ENCODE results near the gene RRAGD. TPM values are rescaled to one million over a fixed set of nuclear protein-coding genes. Genes with fewer than 3 reads are reported as not detected.

The RRAGD gene
- total and polyA plus RNA-seq, 2 of the 8 experiments (the other 6 are each of a cell fraction or from before 2014, with no cell fraction given): 7.2 to 30.8 TPM

DNA sequence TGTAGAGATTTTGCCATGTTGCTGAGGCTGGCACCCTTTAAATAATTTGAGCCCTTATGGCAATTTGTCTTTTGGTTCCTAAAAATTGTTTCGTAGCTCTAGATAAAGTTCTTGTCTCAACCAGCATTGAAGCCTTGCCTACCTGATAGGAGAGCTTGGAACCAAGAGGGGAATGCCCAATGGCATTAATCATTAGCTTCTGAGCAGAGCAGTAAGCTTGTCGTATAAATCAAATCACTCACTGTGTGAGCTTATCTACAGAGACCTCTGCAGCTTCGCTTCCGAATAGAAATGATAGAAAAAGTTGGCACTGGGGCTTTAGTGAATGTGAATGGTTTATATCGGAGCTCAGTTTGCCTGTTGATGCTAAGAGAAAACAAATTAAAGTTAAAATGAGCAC, 31.6 kb upstream of the RRAGD start:
- no peak overlapping the region for H2BK20ac ChIP-seq (ENCODE audit: low read length)
- ChIA-PET POLR2A (ENCODE audit: partially characterized antibody) (no interaction called here), CTCF (ENCODE audit: partially characterized antibody) (interaction anchor here (0.8 to 1.9 kb wide), 5 partner anchors 9 to 166 kb away, joined by 3 to 7 read pairs (median 4); partner anchors contain the start of gene ANKRD6)
- H2BK15ac ChIP-seq (ENCODE audit: low read length): no peak overlapping the region
- H3K23ac ChIP-seq (ENCODE audit: insufficient read length): no peak overlapping the region
- H3K9me3 ChIP-seq (ENCODE audit: insufficient read depth in 2 of 2, low read depth in 1 of 2, low read length in 1 of 2): no peaks in the 10 kb centered on the region; a peak in 1 of 4 replicates
- H3K79me1 ChIP-seq (ENCODE audit: low read depth, low read length): no peaks in the 10 kb centered on the region
- no peak for FAIRE-seq
- H3K27me3 ChIP-seq (replicated peaks in 1 of 4; ENCODE audit: control insufficient read depth in 3 of 4, extremely low read depth in 1 of 4, insufficient read depth in 3 of 4, low read length in 3 of 4): peaks cover 0 to 6% (median 0%) of the 10 kb centered on the region in 4 experiments; a peak in 1 of 7 replicates
- H3K4ac ChIP-seq (replicated peaks; ENCODE audit: insufficient read length, low read depth, low read length): no peak overlapping the region
- no peak overlapping the region for H2BK120ac ChIP-seq (replicated peaks; ENCODE audit: low read depth, low read length)
- no peak overlapping the region for H3K56ac ChIP-seq (replicated peaks; ENCODE audit: insufficient read length, low read depth, low read length)
- H2AFZ ChIP-seq (ENCODE audit: low read length): no peak overlapping the region
- H3K79me2 ChIP-seq (ENCODE audit: control insufficient read depth in 1 of 2, insufficient read depth in 2 of 2, low read length in 2 of 2): no peaks in the 10 kb centered on the region
- no peaks in the 10 kb centered on the region; the same call in 1 of the 2 replicates for H3K23me2 ChIP-seq (ENCODE audit: low read depth, low read length)
- H3K4me2 ChIP-seq (ENCODE audit: insufficient read depth in 1 of 2, low read depth in 2 of 2, low read length in 2 of 2): no peak overlapping the region
- H3K9ac ChIP-seq (replicated peaks in 1 of 4; ENCODE audit: extremely low read depth in 1 of 4, low read depth in 3 of 4, low read length in 3 of 4): no peak overlapping the region
- H3K14ac ChIP-seq (ENCODE audit: insufficient read length): no peak overlapping the region
- no peak overlapping the region for H4K91ac ChIP-seq (replicated peaks; ENCODE audit: insufficient read length, low read length)
- H3K27ac ChIP-seq (ENCODE audit: low read depth, low read length): no peak overlapping the region
- no peak overlapping the region for H3K18ac ChIP-seq (ENCODE audit: extremely low read depth, low read length)
- H4K20me1 ChIP-seq (replicated peaks in 1 of 2; ENCODE audit: control insufficient read depth in 1 of 2, insufficient read depth in 2 of 2, low read length in 2 of 2): no peaks in the 10 kb centered on the region
- 92% methylated on average over 5 of the region's 5 CpGs; no CpG with 5 or more reads in 1 of the 2 experiments for WGBS, 2 experiments (ENCODE audit: extremely low coverage in 1 of 2, insufficient coverage in 1 of 2, insufficient read length in 1 of 2, insufficient replicate concordance in 2 of 2, low coverage in 1 of 2, low lambda C conversion rate in 2 of 2, missing lambda C conversion rate in 1 of 2)
- no peaks in the 10 kb centered on the region for H3K4me1 ChIP-seq (replicated peaks in 1 of 4; ENCODE audit: control insufficient read depth in 3 of 4, insufficient read depth in 4 of 4, low read length in 3 of 4)
- H3K36me3 ChIP-seq (ENCODE audit: control insufficient read depth in 2 of 4, insufficient read depth in 4 of 4, low read length in 3 of 4): no peaks in the 10 kb centered on the region
- no peak overlapping the region for H2AK5ac ChIP-seq (ENCODE audit: low read depth, low read length)
- H3K4me3 ChIP-seq (ENCODE audit: extremely low read depth in 1 of 4, insufficient read depth in 2 of 4, low read depth in 3 of 4, low read length in 4 of 4): no peak overlapping the region
- H2BK12ac ChIP-seq (ENCODE audit: low read depth, low read length): no peak overlapping the region
- H4K8ac ChIP-seq (ENCODE audit: extremely low read depth, insufficient read depth, low read length): no peak overlapping the region
- H2BK5ac ChIP-seq (ENCODE audit: low read depth, low read length): no peak overlapping the region
- no peak for DNase-seq (ENCODE audit: low read depth in 1 of 2, low spot score in 2 of 2)
- H4K5ac ChIP-seq (ENCODE audit: insufficient read length, low read depth, low read length): no peak overlapping the region
- TF ChIP-seq SAP30 (IDR thresholded peaks at IDR 0.05; ENCODE audit: insufficient read depth, insufficient replicate concordance, low read length) (no peak), BACH1 (IDR thresholded peaks at IDR 0.05; ENCODE audit: low read length) (no peak), RAD21 (IDR thresholded peaks at IDR 0.05 in 1 of 2, conservative IDR thresholded peaks at IDR 0.05 in 1 of 2; ENCODE audit: low read depth in 2 of 2, low read length in 2 of 2) (no peak), POU5F1 (IDR thresholded peaks at IDR 0.05; ENCODE audit: low read depth, low read length) (no peak), RBBP5 (IDR thresholded peaks at IDR 0.05; ENCODE audit: borderline replicate concordance, low read depth, low read length) (no peak), TBP (IDR thresholded peaks at IDR 0.05; ENCODE audit: low read depth, low read length) (no peak), GABPA (IDR thresholded peaks at IDR 0.05; ENCODE audit: borderline replicate concordance, insufficient read depth, low read length) (no peak), CHD2 (IDR thresholded peaks at IDR 0.05; ENCODE audit: low read length) (no peak), SP4 (IDR thresholded peaks at IDR 0.05; ENCODE audit: low read length) (no peak), HDAC6 (IDR thresholded peaks at IDR 0.05; ENCODE audit: low read depth, low read length) (no peak), TEAD4 (IDR thresholded peaks at IDR 0.05; ENCODE audit: low read depth, low read length) (no peak)
- TF ChIP-seq, protein P1, sequence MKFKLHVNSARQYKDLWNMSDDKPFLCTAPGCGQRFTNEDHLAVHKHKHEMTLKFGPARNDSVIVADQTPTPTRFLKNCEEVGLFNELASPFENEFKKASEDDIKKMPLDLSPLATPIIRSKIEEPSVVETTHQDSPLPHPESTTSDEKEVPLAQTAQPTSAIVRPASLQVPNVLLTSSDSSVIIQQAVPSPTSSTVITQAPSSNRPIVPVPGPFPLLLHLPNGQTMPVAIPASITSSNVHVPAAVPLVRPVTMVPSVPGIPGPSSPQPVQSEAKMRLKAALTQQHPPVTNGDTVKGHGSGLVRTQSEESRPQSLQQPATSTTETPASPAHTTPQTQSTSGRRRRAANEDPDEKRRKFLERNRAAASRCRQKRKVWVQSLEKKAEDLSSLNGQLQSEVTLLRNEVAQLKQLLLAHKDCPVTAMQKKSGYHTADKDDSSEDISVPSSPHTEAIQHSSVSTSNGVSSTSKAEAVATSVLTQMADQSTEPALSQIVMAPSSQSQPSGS (IDR thresholded peaks at IDR 0.05; ENCODE audit: low read length): no peak
- TF ChIP-seq, protein P2, sequence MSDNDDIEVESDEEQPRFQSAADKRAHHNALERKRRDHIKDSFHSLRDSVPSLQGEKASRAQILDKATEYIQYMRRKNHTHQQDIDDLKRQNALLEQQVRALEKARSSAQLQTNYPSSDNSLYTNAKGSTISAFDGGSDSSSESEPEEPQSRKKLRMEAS (IDR thresholded peaks at IDR 0.05): no peak
